Keratinocyte (primary cell): ENCODE measurements around the gene LTB4R2.

Source experiments
- CTCF ChIP-seq, 3 experiments: IDR thresholded peaks in 1 of 3; conservative IDR thresholded peaks in 1 of 3; optimal IDR thresholded peaks in 1 of 3; 2 replicates in 2 of 3; 3 replicates in 1 of 3; pipeline versions ENCODE3 to v1.5.1; 2011; ENCODE audit warnings: low read length in 3 of 3, mild to moderate bottlenecking in 3 of 3, moderate library complexity in 2 of 3, control low read depth in 1 of 3, inconsistent platforms in 1 of 3; ENCODE audit not compliant: insufficient read depth in 2 of 3; ENCODE audit errors: extremely low read depth in 1 of 3
- EZH2 ChIP-seq: IDR thresholded peaks from one replicate; pipeline ENCODE4 v1.6.1; 2012; ENCODE audit warnings: inconsistent platforms, mild to moderate bottlenecking, low read length, moderate library complexity

GRCh38 chr14:24278424-24278823 is 31.5 kb upstream of the LTB4R2 start:
- TF ChIP-seq CTCF (optimal IDR thresholded peaks at IDR 0.05 in 1 of 3, IDR thresholded peaks at IDR 0.05 in 1 of 3, conservative IDR thresholded peaks at IDR 0.05 in 1 of 3; ENCODE audit: extremely low read depth in 1 of 3, insufficient read depth in 2 of 3, low read length in 3 of 3) = no peak
- TF ChIP-seq EZH2 = no peak
